Osteocyte (in vitro differentiated cells): ENCODE results near the gene TICAM2. TPM values are rescaled to one million over a fixed set of nuclear protein-coding genes. Genes with fewer than 3 reads are reported as not detected.
"Not testable (repeated sequence)": the region's sequence is repeated elsewhere in the genome, so short reads cannot be mapped to it uniquely, and the experiment has no call there.

Experiments
- DNase-seq: peaks from one replicate; pipeline ENCODE4 v3.0.0; 2021; ENCODE audit warnings: mixed read lengths; ENCODE audit not compliant: unreplicated experiment; ENCODE audit errors: extremely low spot score
- H3K27ac Mint-ChIP-seq: one replicate; pipeline ENCODE4 v1.8.0; 2021; ENCODE audit warnings: mild to moderate bottlenecking, mixed read lengths; ENCODE audit not compliant: unreplicated experiment
- H3K27me3 Mint-ChIP-seq: one replicate; pipeline ENCODE4 v1.8.0; 2021; ENCODE audit warnings: mixed read lengths; ENCODE audit not compliant: unreplicated experiment
- H3K36me3 Mint-ChIP-seq: one replicate; pipeline ENCODE4 v1.8.0; 2021; ENCODE audit warnings: mixed read lengths; ENCODE audit not compliant: unreplicated experiment
- H3K4me1 Mint-ChIP-seq: one replicate; pipeline ENCODE4 v1.8.0; 2021; ENCODE audit warnings: mixed read lengths; ENCODE audit not compliant: unreplicated experiment
- H3K4me3 Mint-ChIP-seq: one replicate; pipeline ENCODE4 v1.8.0; 2021; ENCODE audit warnings: mild to moderate bottlenecking, moderate library complexity, mixed read lengths; ENCODE audit not compliant: unreplicated experiment
- H3K9me3 Mint-ChIP-seq: one replicate; pipeline ENCODE4 v1.8.0; 2021; ENCODE audit warnings: mixed read lengths; ENCODE audit not compliant: unreplicated experiment
- long read RNA-seq: library from polyadenylated mRNA; unstranded; transcript quantifications from one replicate; pipeline ENCODE4 v2.0.0, GENCODE V29; 2021
- total RNA-seq: library from RNA; stranded (reverse); gene quantifications from 2 replicates; pipeline ENCODE4 v1.2.1, GENCODE V29; 2021
- TF ChIP-seq, protein P1 (sequence below): fragments of 200-600 bp; sonication (generic); IDR thresholded peaks from 2 replicates; pipeline ENCODE4 v1.5.0; 2021; ENCODE audit warnings: antibody characterized with exemption, mild to moderate bottlenecking, moderate library complexity

The TICAM2 gene, protein sequence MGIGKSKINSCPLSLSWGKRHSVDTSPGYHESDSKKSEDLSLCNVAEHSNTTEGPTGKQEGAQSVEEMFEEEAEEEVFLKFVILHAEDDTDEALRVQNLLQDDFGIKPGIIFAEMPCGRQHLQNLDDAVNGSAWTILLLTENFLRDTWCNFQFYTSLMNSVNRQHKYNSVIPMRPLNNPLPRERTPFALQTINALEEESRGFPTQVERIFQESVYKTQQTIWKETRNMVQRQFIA
- total RNA-seq = 1.6 and 2.8 TPM in 2 replicates
- long read RNA-seq, partial matches to known transcripts = 0 of 3 reads
- long read RNA-seq, other reads (novel, unspliced or antisense) = 0 of 3 reads

- H3K27me3 Mint-ChIP-seq = no peaks in the 10 kb centered on the region
- peaks cover 4% of the 10 kb centered on the region for H3K9me3 Mint-ChIP-seq
- H3K4me1 Mint-ChIP-seq = peaks cover 31% of the 10 kb centered on the region
- H3K4me3 Mint-ChIP-seq = peak within 1 kb of the TSS; percentile 67
- peaks cover 16% of the 10 kb centered on the region for H3K36me3 Mint-ChIP-seq
- no peak for DNase-seq
- H3K27ac Mint-ChIP-seq = peak within 1 kb of the TSS; percentile 73
- TF ChIP-seq, protein P1, sequence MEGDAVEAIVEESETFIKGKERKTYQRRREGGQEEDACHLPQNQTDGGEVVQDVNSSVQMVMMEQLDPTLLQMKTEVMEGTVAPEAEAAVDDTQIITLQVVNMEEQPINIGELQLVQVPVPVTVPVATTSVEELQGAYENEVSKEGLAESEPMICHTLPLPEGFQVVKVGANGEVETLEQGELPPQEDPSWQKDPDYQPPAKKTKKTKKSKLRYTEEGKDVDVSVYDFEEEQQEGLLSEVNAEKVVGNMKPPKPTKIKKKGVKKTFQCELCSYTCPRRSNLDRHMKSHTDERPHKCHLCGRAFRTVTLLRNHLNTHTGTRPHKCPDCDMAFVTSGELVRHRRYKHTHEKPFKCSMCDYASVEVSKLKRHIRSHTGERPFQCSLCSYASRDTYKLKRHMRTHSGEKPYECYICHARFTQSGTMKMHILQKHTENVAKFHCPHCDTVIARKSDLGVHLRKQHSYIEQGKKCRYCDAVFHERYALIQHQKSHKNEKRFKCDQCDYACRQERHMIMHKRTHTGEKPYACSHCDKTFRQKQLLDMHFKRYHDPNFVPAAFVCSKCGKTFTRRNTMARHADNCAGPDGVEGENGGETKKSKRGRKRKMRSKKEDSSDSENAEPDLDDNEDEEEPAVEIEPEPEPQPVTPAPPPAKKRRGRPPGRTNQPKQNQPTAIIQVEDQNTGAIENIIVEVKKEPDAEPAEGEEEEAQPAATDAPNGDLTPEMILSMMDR = peak; percentile 17
Observed at GRCh38 chr5:115601701-115602590, at the start of gene TICAM2. TICAM2 (minus strand) TSS chr5:115602479; CDS start chr5:115581256, 21,223 bp downstream.

DNA sequence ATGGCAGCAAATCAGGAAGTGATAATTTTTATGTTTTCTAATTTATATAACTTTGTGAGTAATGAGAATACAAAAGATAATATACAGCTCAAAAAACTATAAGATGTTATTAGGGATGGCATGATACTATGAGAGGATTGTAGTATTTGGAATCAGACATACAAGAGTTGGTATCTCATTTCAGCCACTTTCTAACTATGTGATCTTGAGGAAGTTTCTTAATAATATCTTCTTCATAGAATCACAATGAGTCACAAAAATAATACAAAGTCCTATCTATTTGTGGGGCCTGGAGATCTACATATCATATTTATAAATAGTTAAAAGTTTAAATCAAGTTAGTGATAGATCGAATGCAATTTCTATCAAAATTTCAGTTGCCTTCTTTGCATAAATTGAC is 47.3 kb upstream of the TICAM2 start:
- Mint-ChIP-seq H3K27me3 (peaks cover 12% of the 10 kb centered on the region), H3K9me3 (no peaks in the 10 kb centered on the region), H3K4me3 (no peak overlapping the region), H3K27ac (no peak overlapping the region), H3K4me1 (peaks cover 4% of the 10 kb centered on the region), H3K36me3 (no peaks in the 10 kb centered on the region)
- TF ChIP-seq, protein P1 = no peak
- no peak for DNase-seq

- H3K27ac Mint-ChIP-seq = no peak overlapping the region
- no peak overlapping the region for H3K4me3 Mint-ChIP-seq
- H3K27me3 Mint-ChIP-seq = peaks cover 18% of the 10 kb centered on the region
- DNase-seq = no peak
- TF ChIP-seq, protein P1 = no peak
- no peaks in the 10 kb centered on the region for H3K36me3 Mint-ChIP-seq
- peaks cover 4% of the 10 kb centered on the region for H3K4me1 Mint-ChIP-seq
- H3K9me3 Mint-ChIP-seq = no peaks in the 10 kb centered on the region
Observed at GRCh38 chr5:115648056-115648455, 45.8 kb upstream of the TICAM2 start.

GRCh38 chr5:115645386-115645785 is 43.1 kb upstream of the TICAM2 start:
- peaks cover 11% of the 10 kb centered on the region for H3K4me1 Mint-ChIP-seq
- not testable (repeated sequence) for H3K4me3 Mint-ChIP-seq, H3K36me3 Mint-ChIP-seq, H3K9me3 Mint-ChIP-seq, DNase-seq, H3K27ac Mint-ChIP-seq
- H3K27me3 Mint-ChIP-seq = peaks cover 18% of the 10 kb centered on the region

- Mint-ChIP-seq H3K4me3 (no peak overlapping the region), H3K36me3 (no peaks in the 10 kb centered on the region), H3K9me3 (no peaks in the 10 kb centered on the region), H3K27ac (no peak overlapping the region), H3K4me1 (peaks cover 7% of the 10 kb centered on the region), H3K27me3 (peaks cover 18% of the 10 kb centered on the region)
- DNase-seq = no peak
- TF ChIP-seq, protein P1 = no peak
Observed at GRCh38 chr5:115644046-115644445, 41.8 kb upstream of the TICAM2 start.
